Colon (tissue), 2 donors: Measurements from ENCODE around the gene MPG.
"Not testable (repeated sequence)": the region's sequence is repeated elsewhere in the genome, so short reads cannot be mapped to it uniquely, and the experiment has no call there.

ENCODE experiments used
- FAIRE-seq: peaks from 2 replicates; lab custom pipeline; 2012; peaks lifted over from hg19 to GRCh38; lab: Jason Lieb, UNC
- donor health status: control.
- donor health status: control.

The MPG gene

GRCh38 chr16:77807-78443 lies at the start of gene MPG:
Gene MPG (plus strand): TSS chr16:78225. CDS start chr16:78310, 85 bp downstream.
- FAIRE-seq: no peak

GRCh38 chr16:30627-31026 lies 47.4 kb upstream of the MPG start:
- FAIRE-seq: not testable (repeated sequence)

- not testable (repeated sequence) for FAIRE-seq
These were observed 44.7 kb upstream of the MPG start for GRCh38 chr16:33154-33876.

GRCh38 chr16:33877-34647 lies 44.0 kb upstream of the MPG start:
- FAIRE-seq: no peak

GRCh38 chr16:34648-34987 lies 43.4 kb upstream of the MPG start:
- FAIRE-seq: no peak

- no peak for FAIRE-seq
These were observed 42.9 kb upstream of the MPG start for GRCh38 chr16:35011-35677.

- no peak for FAIRE-seq
These were observed 42.2 kb upstream of the MPG start for GRCh38 chr16:35678-36305.

GRCh38 chr16:36336-36984 lies 41.6 kb upstream of the MPG start:
- no peak for FAIRE-seq

GRCh38 chr16:37511-37910 lies 40.5 kb upstream of the MPG start:
- no peak for FAIRE-seq

GRCh38 chr16:38206-38605 lies 39.8 kb upstream of the MPG start:
- FAIRE-seq: not testable (repeated sequence)

GRCh38 chr16:38941-39892 lies 38.8 kb upstream of the MPG start:
- no peak for FAIRE-seq

GRCh38 chr16:41439-42068 lies 36.5 kb upstream of the MPG start:
- no peak for FAIRE-seq

- no peak for FAIRE-seq
These were observed 36.0 kb upstream of the MPG start for GRCh38 chr16:42069-42457.

- FAIRE-seq: no peak
These were observed 35.3 kb upstream of the MPG start for GRCh38 chr16:42691-43090.

GRCh38 chr16:43294-43693 lies 34.7 kb upstream of the MPG start:
- FAIRE-seq: no peak

GRCh38 chr16:44655-45054 lies 33.4 kb upstream of the MPG start:
- FAIRE-seq: no peak

GRCh38 chr16:45454-45853 lies 32.6 kb upstream of the MPG start:
- no peak for FAIRE-seq

- not testable (repeated sequence) for FAIRE-seq
These were observed 31.5 kb upstream of the MPG start for GRCh38 chr16:46510-46909.

GRCh38 chr16:47234-47633 lies 30.8 kb upstream of the MPG start:
- no peak for FAIRE-seq
